Endothelial cell of umbilical vein (primary cell): ENCODE measurements around the gene VPS8. TPM values are rescaled to one million over a fixed set of nuclear protein-coding genes. Genes with fewer than 3 reads are reported as not detected.

Experiments
- BruUV-seq: library from RNA; stranded (reverse); fragments of 400-500 nt; replicated peaks from 2 replicates; lab custom pipeline; 2021; lab: Mats Ljungman, UMichigan
- CTCF ChIA-PET: fragments of 300-600, 350-600 bp; sonication (Branson Sonifier 250); formaldehyde crosslinking; loops from one replicate; lab custom pipeline; 2021; ENCODE audit warnings: antibody characterized with exemption, inconsistent platforms; lab: Charles Lee
- POLR2A ChIA-PET: fragments of 300-600, 350-600 bp; sonication (Branson Sonifier 250); formaldehyde crosslinking; loops from one replicate; lab custom pipeline; 2021; ENCODE audit warnings: antibody characterized with exemption, inconsistent platforms; lab: Charles Lee
- DNase-seq: peaks from one replicate; pipeline ENCODE4 v3.0.0-alpha.2; 2011; ENCODE audit warnings: low read depth, low spot score
- FAIRE-seq: peaks from 2 replicates; lab custom pipeline; 2011; peaks lifted over from hg19 to GRCh38; lab: Jason Lieb, UNC
- H2AFZ ChIP-seq: 2 replicates; pipeline ENCODE4 v1.6.0; 2012; ENCODE audit warnings: low read depth, low read length, control low read depth, inconsistent platforms
- H3K27ac ChIP-seq: 2 replicates; pipeline ENCODE4 v1.5.1; 2011; ENCODE audit warnings: low read depth, mild to moderate bottlenecking, control low read depth, low read length, moderate library complexity; ENCODE audit not compliant: insufficient read depth
- H3K27me3 ChIP-seq, 2 experiments: 2 replicates each; pipeline versions ENCODE4 v1.6.0 to v1.6.1; 2011; ENCODE audit warnings: low read length in 2 of 2, mixed read lengths in 1 of 2; ENCODE audit not compliant: control insufficient read depth in 2 of 2, insufficient read depth in 2 of 2
- H3K36me3 ChIP-seq, 2 experiments: 2 replicates in 1 of 2; 3 replicates in 1 of 2; pipeline ENCODE4 v1.5.1; 2011; ENCODE audit warnings: low read length in 2 of 2, mild to moderate bottlenecking in 1 of 2, moderate library complexity in 1 of 2; ENCODE audit not compliant: control insufficient read depth in 2 of 2, insufficient read depth in 2 of 2; ENCODE audit errors: extremely low read depth in 1 of 2
- H3K4me1 ChIP-seq: 3 replicates; pipeline ENCODE4 v1.5.1; 2011; ENCODE audit warnings: mild to moderate bottlenecking, low read length; ENCODE audit not compliant: control insufficient read depth, insufficient read depth; ENCODE audit errors: extremely low read depth
- H3K4me2 ChIP-seq: 2 replicates; pipeline ENCODE4 v1.6.1; 2011; ENCODE audit warnings: low read length, control low read depth, mixed read lengths; ENCODE audit not compliant: insufficient read depth
- H3K4me3 ChIP-seq, 3 experiments: fragments of 200-600 bp in 1 of 3; sonication (generic), shearing (Covaris generic) in 1 of 3; replicated peaks in 1 of 3; 2 replicates each; pipeline ENCODE4 v1.5.1; 2011 to 2016; ENCODE audit warnings: control low read depth in 3 of 3, low read length in 3 of 3, mild to moderate bottlenecking in 2 of 3, inconsistent platforms in 1 of 3, low read depth in 1 of 3, moderate library complexity in 1 of 3; ENCODE audit not compliant: insufficient read depth in 1 of 3
- H3K79me2 ChIP-seq: 2 replicates; pipeline ENCODE4 v1.6.0; 2012; ENCODE audit warnings: low read length, inconsistent platforms; ENCODE audit not compliant: control insufficient read depth, insufficient read depth
- H3K9ac ChIP-seq: replicated peaks from 2 replicates; pipeline ENCODE3; 2011; ENCODE audit warnings: low read length, control low read depth; ENCODE audit not compliant: insufficient read depth; ENCODE audit errors: extremely low read depth
- H3K9me1 ChIP-seq: replicated peaks from 3 replicates; pipeline ENCODE4 v1.6.0; 2011; ENCODE audit warnings: mild to moderate bottlenecking, low read length; ENCODE audit not compliant: control insufficient read depth, insufficient read depth; ENCODE audit errors: extremely low read depth
- H3K9me3 ChIP-seq: replicated peaks from 2 replicates; pipeline ENCODE4 v1.5.1; 2012; ENCODE audit warnings: low read length, inconsistent platforms; ENCODE audit not compliant: control insufficient read depth, insufficient read depth
- H4K20me1 ChIP-seq: replicated peaks from 2 replicates; pipeline ENCODE3; 2011; ENCODE audit warnings: mild to moderate bottlenecking, low read length; ENCODE audit not compliant: control insufficient read depth, insufficient read depth; ENCODE audit errors: extremely low read depth
- CTCF ChIP-seq, 2 donors: IDR thresholded peaks; 1 replicate in 1 of 2; 2 replicates in 1 of 2; pipeline ENCODE4 v1.5.1; 2011; ENCODE audit warnings: low read length in 2 of 2, mild to moderate bottlenecking in 2 of 2, moderate library complexity in 2 of 2, control low read depth in 1 of 2, inconsistent platforms in 1 of 2, low read depth in 1 of 2; ENCODE audit not compliant: insufficient read depth in 1 of 2; ENCODE audit errors: extremely low read depth in 1 of 2
- EZH2 ChIP-seq: IDR thresholded peaks from 2 replicates; pipeline ENCODE4 v1.6.1; 2012; ENCODE audit warnings: borderline replicate concordance, low read depth, mild to moderate bottlenecking, moderate library complexity, low read length, inconsistent platforms; ENCODE audit not compliant: severe bottlenecking
- FOS ChIP-seq: IDR thresholded peaks from 2 replicates; pipeline ENCODE4 v1.6.1; 2011; ENCODE audit warnings: mild to moderate bottlenecking, low read length, moderate library complexity, borderline replicate concordance; ENCODE audit not compliant: insufficient read depth
- GATA2 ChIP-seq: IDR thresholded peaks from 2 replicates; pipeline ENCODE4 v1.7.0; 2011; ENCODE audit warnings: low read depth, mild to moderate bottlenecking, moderate library complexity, mixed read lengths, low read length; ENCODE audit not compliant: insufficient read length, insufficient read depth
- JUN ChIP-seq: IDR thresholded peaks from 2 replicates; pipeline ENCODE4 v1.6.1; 2011; ENCODE audit warnings: borderline replicate concordance, low read depth; ENCODE audit not compliant: insufficient read length, insufficient read depth
- MAX ChIP-seq: IDR thresholded peaks from 2 replicates; pipeline ENCODE4 v1.6.1; 2011; ENCODE audit not compliant: insufficient read depth, insufficient read length
- MYC ChIP-seq: IDR thresholded peaks from one replicate; pipeline ENCODE4 v1.6.1; 2011; ENCODE audit warnings: mild to moderate bottlenecking, low read depth, low read length
- POLR2A ChIP-seq: IDR thresholded peaks from 2 replicates; pipeline ENCODE4 v1.6.1; 2012; ENCODE audit warnings: low read depth, mild to moderate bottlenecking, control low read depth, low read length
- POLR2AphosphoS5 ChIP-seq: IDR thresholded peaks from 2 replicates; pipeline ENCODE4 v1.6.1; 2012; ENCODE audit warnings: low read depth, mild to moderate bottlenecking, control low read depth, low read length, moderate library complexity; ENCODE audit not compliant: insufficient read depth
- dilution Hi-C: fragments of 300-500 bp; cut with MboI; formaldehyde crosslinking; loops from one replicate; pipeline ENCODE4 v1.15.0; 2019; ENCODE audit warnings: low sequenced_read_pairs; ENCODE audit not compliant: extremely low pct_ligation_motif_present
- intact Hi-C: fragments of 100-400 bp; cut with micrococcal nuclease; formaldehyde crosslinking; loops from one replicate; pipeline ENCODE4 v1.10.0; 2022
- polyA plus RNA-seq, 4 experiments: library from polyadenylated mRNA; depleted of rRNA in 3 of 4; stranded (reverse) in 3 of 4; unstranded in 1 of 4; fragments of >200 nt; gene quantifications; 2 replicates each; pipeline versions ENCODE4 v1.2.1 to v1.2.3, GENCODE V29; 2011 to 2012; ENCODE audit warnings: missing spikeins in 1 of 4
- total RNA-seq: library from RNA; stranded (reverse); gene quantifications from 2 replicates; pipeline ENCODE4 v1.2.3, GENCODE V29; 2021

VPS8 gene
- total and polyA plus RNA-seq, 2 donors (not counting 3 experiments of a cell fraction or from before 2014, with no cell fraction given), result 13.7 to 51.6 TPM

GRCh38 chr3:185062191-185062590, 250.2 kb downstream of the VPS8 start:
- Histone ChIP-seq H3K4me3 (no peak overlapping the region), H3K79me2 (no peaks in the 10 kb centered on the region), H3K36me3 (no peaks in the 10 kb centered on the region), H3K4me1 (peaks cover 3% of the 10 kb centered on the region), H3K9ac (no peak overlapping the region), H2AFZ (no peak overlapping the region), H3K27ac (no peak overlapping the region), H3K27me3 (no peaks in the 10 kb centered on the region), H3K9me3 (no peaks in the 10 kb centered on the region), H4K20me1 (no peaks in the 10 kb centered on the region), H3K4me2 (no peak overlapping the region), H3K9me1 (no peaks in the 10 kb centered on the region)
- DNase-seq (no peak), FAIRE-seq (no peak)
- ChIA-PET POLR2A (no interaction called here), CTCF (interaction anchor here (0.7 kb wide), 1 partner anchor 70 kb away, joined by 4 read pairs; no protein-coding TSS in a partner anchor)
- intact Hi-C loops (no loop called here), dilution Hi-C loops (no loop called here)
- TF ChIP-seq MAX (no peak), EZH2 (no peak), CTCF (IDR thresholded peaks at IDR 0.05; ENCODE audit: extremely low read depth in 1 of 2, insufficient read depth in 1 of 2, low read depth in 1 of 2, low read length in 2 of 2) (no peak), POLR2AphosphoS5 (no peak), POLR2A (no peak), JUN (no peak), FOS (no peak), GATA2 (no peak), MYC (no peak)
- no TSS peak for BruUV-seq
